ENCODE data around the gene P2RX3. TPM values are rescaled to one million over a fixed set of nuclear protein-coding genes. Genes with fewer than 3 reads are reported as not detected.

Gene P2RX3
- total RNA-seq, 1 donor from 2014 or later, result 2.0 TPM

- peaks cover 21% of the 10 kb centered on the region for H3K4me1 Mint-ChIP-seq
- H3K9me3 Mint-ChIP-seq, result peaks cover 18% of the 10 kb centered on the region
- H3K4me3 Mint-ChIP-seq, result no peak overlapping the region
- no peak for TF ChIP-seq CTCF (IDR thresholded peaks at IDR 0.05; ENCODE audit: unreplicated experiment)
- DNase-seq (ENCODE audit: low spot score in 2 of 2, unreplicated experiment in 2 of 2), result no peak
- no peak overlapping the region for H3K27ac Mint-ChIP-seq
- no peaks in the 10 kb centered on the region for H3K27me3 Mint-ChIP-seq (ENCODE audit: low read depth)
- H3K36me3 Mint-ChIP-seq, result peaks cover 66% of the 10 kb centered on the region
Measured at GRCh38 chr11:57299150-57299737, 38.9 kb upstream of the P2RX3 start.

GRCh38 chr11:57300785-57301184, 37.4 kb upstream of the P2RX3 start:
- Mint-ChIP-seq H3K9me3 (peaks cover 18% of the 10 kb centered on the region), H3K4me1 (peaks cover 20% of the 10 kb centered on the region), H3K4me3 (no peak overlapping the region), H3K36me3 (peaks cover 66% of the 10 kb centered on the region), H3K27me3 (ENCODE audit: low read depth) (no peaks in the 10 kb centered on the region), H3K27ac (no peak overlapping the region)
- DNase-seq (ENCODE audit: low spot score in 2 of 2, unreplicated experiment in 2 of 2), result no peak
- no peak for TF ChIP-seq CTCF (IDR thresholded peaks at IDR 0.05; ENCODE audit: unreplicated experiment)

- Mint-ChIP-seq H3K9me3 (peaks cover 13% of the 10 kb centered on the region), H3K4me3 (no peak overlapping the region), H3K27ac (no peak overlapping the region), H3K27me3 (ENCODE audit: low read depth) (no peaks in the 10 kb centered on the region), H3K36me3 (peaks cover 62% of the 10 kb centered on the region), H3K4me1 (peaks cover 21% of the 10 kb centered on the region)
- DNase-seq (ENCODE audit: low spot score in 2 of 2, unreplicated experiment in 2 of 2), result no peak
- TF ChIP-seq CTCF (IDR thresholded peaks at IDR 0.05; ENCODE audit: unreplicated experiment), result no peak
Measured at GRCh38 chr11:57301711-57302423, 36.3 kb upstream of the P2RX3 start.

- peaks cover 11% of the 10 kb centered on the region for H3K9me3 Mint-ChIP-seq
- peaks cover 59% of the 10 kb centered on the region for H3K36me3 Mint-ChIP-seq
- no peak for DNase-seq (ENCODE audit: low spot score in 2 of 2, unreplicated experiment in 2 of 2)
- no peak overlapping the region for H3K4me3 Mint-ChIP-seq
- peaks cover 27% of the 10 kb centered on the region for H3K4me1 Mint-ChIP-seq
- H3K27ac Mint-ChIP-seq, result no peak overlapping the region
- TF ChIP-seq CTCF (IDR thresholded peaks at IDR 0.05; ENCODE audit: unreplicated experiment), result no peak
- no peaks in the 10 kb centered on the region for H3K27me3 Mint-ChIP-seq (ENCODE audit: low read depth)
Measured at GRCh38 chr11:57302489-57302888, 35.7 kb upstream of the P2RX3 start.

GRCh38 chr11:57303280-57303989, 34.7 kb upstream of the P2RX3 start:
- H3K4me3 Mint-ChIP-seq, result no peak overlapping the region
- H3K36me3 Mint-ChIP-seq, result peaks cover 53% of the 10 kb centered on the region
- DNase-seq (ENCODE audit: low spot score in 2 of 2, unreplicated experiment in 2 of 2), result no peak
- no peak for TF ChIP-seq CTCF (IDR thresholded peaks at IDR 0.05; ENCODE audit: unreplicated experiment)
- H3K27ac Mint-ChIP-seq, result peak overlapping the region; percentile 59
- peaks cover 34% of the 10 kb centered on the region for H3K4me1 Mint-ChIP-seq
- H3K27me3 Mint-ChIP-seq (ENCODE audit: low read depth), result no peaks in the 10 kb centered on the region
- peaks cover 8% of the 10 kb centered on the region for H3K9me3 Mint-ChIP-seq
